HEK293 (cell line): ENCODE results near the gene KIF5A.

Experiments
- BCL6B ChIP-seq: fragments of 450-650 bp; formaldehyde crosslinking; IDR thresholded peaks from 2 replicates; pipeline ENCODE4 v1.5.1; 2017; ENCODE audit warnings: missing biosample characterization, missing genetic modification characterization
- GLI2 ChIP-seq: fragments of 450-650 bp; formaldehyde crosslinking; IDR thresholded peaks from 2 replicates; pipeline ENCODE4; 2017; ENCODE audit warnings: missing biosample characterization, missing genetic modification characterization, low read depth, borderline replicate concordance
- MZF1 ChIP-seq: fragments of 450-650 bp; formaldehyde crosslinking; IDR thresholded peaks from 2 replicates; pipeline ENCODE4 v1.5.1; 2017; ENCODE audit warnings: missing biosample characterization, missing genetic modification characterization, borderline replicate concordance
- OSR2 ChIP-seq: fragments of 450-650 bp; formaldehyde crosslinking; IDR thresholded peaks from 2 replicates; pipeline ENCODE4 v1.5.1; 2016; ENCODE audit warnings: missing biosample characterization, missing genetic modification characterization
- PRDM1 ChIP-seq: fragments of 450-650 bp; formaldehyde crosslinking; IDR thresholded peaks from 2 replicates; pipeline ENCODE4; 2016; ENCODE audit warnings: missing biosample characterization, missing genetic modification characterization
- PRDM10 ChIP-seq: fragments of 450-650 bp; formaldehyde crosslinking; IDR thresholded peaks from 2 replicates; pipeline ENCODE4 v1.5.1; 2016; ENCODE audit warnings: missing biosample characterization, missing genetic modification characterization
- REPIN1 ChIP-seq: fragments of 450-650 bp; formaldehyde crosslinking; IDR thresholded peaks from 2 replicates; pipeline ENCODE4 v1.5.1; 2017; ENCODE audit warnings: missing biosample characterization, missing genetic modification characterization, low read depth
- TSHZ1 ChIP-seq: fragments of 450-650 bp; formaldehyde crosslinking; IDR thresholded peaks from 2 replicates; pipeline ENCODE4 v1.5.1; 2016; ENCODE audit warnings: missing biosample characterization, missing genetic modification characterization, borderline replicate concordance
- WT1 ChIP-seq: fragments of 450-650 bp; formaldehyde crosslinking; IDR thresholded peaks from 2 replicates; pipeline ENCODE4 v1.5.1; 2016; ENCODE audit warnings: missing biosample characterization, missing genetic modification characterization
- ZBTB10 ChIP-seq: fragments of 450-650 bp; formaldehyde crosslinking; IDR thresholded peaks from 2 replicates; pipeline ENCODE4 v1.5.1; 2016; ENCODE audit warnings: missing biosample characterization, missing genetic modification characterization
- ZBTB48 ChIP-seq: fragments of 450-650 bp; formaldehyde crosslinking; IDR thresholded peaks from 2 replicates; pipeline ENCODE4 v1.5.1; 2016; ENCODE audit warnings: missing biosample characterization, missing genetic modification characterization
- ZBTB7A ChIP-seq: fragments of 450-650 bp; formaldehyde crosslinking; IDR thresholded peaks from 2 replicates; pipeline ENCODE4 v1.5.1; 2016; ENCODE audit warnings: low read depth, missing biosample characterization, missing genetic modification characterization
- ZNF121 ChIP-seq: fragments of 450-650 bp; formaldehyde crosslinking; IDR thresholded peaks from 2 replicates; pipeline ENCODE4 v1.5.1; 2016; ENCODE audit warnings: missing biosample characterization, missing genetic modification characterization
- ZNF169 ChIP-seq: fragments of 450-650 bp; formaldehyde crosslinking; IDR thresholded peaks from 2 replicates; pipeline ENCODE4 v1.5.1; 2016; ENCODE audit warnings: missing biosample characterization, missing genetic modification characterization
- ZNF2 ChIP-seq: fragments of 450-650 bp; formaldehyde crosslinking; IDR thresholded peaks from 2 replicates; pipeline ENCODE4 v1.5.1; 2016; ENCODE audit warnings: missing biosample characterization, missing genetic modification characterization
- ZNF26 ChIP-seq: fragments of 450-650 bp; formaldehyde crosslinking; IDR thresholded peaks from 2 replicates; pipeline ENCODE4 v1.5.1; 2016; ENCODE audit warnings: missing biosample characterization, missing genetic modification characterization
- ZNF341 ChIP-seq: fragments of 450-650 bp; formaldehyde crosslinking; IDR thresholded peaks from 2 replicates; pipeline ENCODE4; 2016; ENCODE audit warnings: low read depth, missing biosample characterization, missing genetic modification characterization
- ZNF350 ChIP-seq: fragments of 450-650 bp; formaldehyde crosslinking; IDR thresholded peaks from 2 replicates; pipeline ENCODE4 v1.5.0; 2017; ENCODE audit warnings: missing biosample characterization, mild to moderate bottlenecking, missing genetic modification characterization
- ZNF394 ChIP-seq: fragments of 450-650 bp; formaldehyde crosslinking; IDR thresholded peaks from 2 replicates; pipeline ENCODE4 v1.5.1; 2016; ENCODE audit warnings: missing biosample characterization, missing genetic modification characterization, mild to moderate bottlenecking, moderate library complexity, borderline replicate concordance
- ZNF426 ChIP-seq: fragments of 450-650 bp; formaldehyde crosslinking; IDR thresholded peaks from 2 replicates; pipeline ENCODE4 v1.5.1; 2017; ENCODE audit warnings: missing biosample characterization, missing genetic modification characterization, mild to moderate bottlenecking, inconsistent platforms, moderate library complexity
- ZNF548 ChIP-seq: fragments of 450-650 bp; formaldehyde crosslinking; IDR thresholded peaks from 2 replicates; pipeline ENCODE4 v1.5.1; 2016; ENCODE audit warnings: missing biosample characterization, missing genetic modification characterization
- ZNF610 ChIP-seq: fragments of 450-650 bp; formaldehyde crosslinking; IDR thresholded peaks from 2 replicates; pipeline ENCODE4 v1.5.1; 2016; ENCODE audit warnings: missing biosample characterization, missing genetic modification characterization, borderline replicate concordance
- ZNF624 ChIP-seq: fragments of 450-650 bp; formaldehyde crosslinking; IDR thresholded peaks from 2 replicates; pipeline ENCODE4 v1.5.1; 2017; ENCODE audit warnings: missing biosample characterization, missing genetic modification characterization
- ZNF664 ChIP-seq: fragments of 450-650 bp; formaldehyde crosslinking; IDR thresholded peaks from 2 replicates; pipeline ENCODE4 v1.5.1; 2016; ENCODE audit warnings: missing biosample characterization, missing genetic modification characterization
- ZNF785 ChIP-seq: fragments of 450-650 bp; formaldehyde crosslinking; IDR thresholded peaks from 2 replicates; pipeline ENCODE4 v1.5.1; 2016; ENCODE audit warnings: missing biosample characterization, missing genetic modification characterization
- ZSCAN16 ChIP-seq: fragments of 450-650 bp; formaldehyde crosslinking; IDR thresholded peaks from 2 replicates; pipeline ENCODE4 v1.5.1; 2016; ENCODE audit warnings: missing biosample characterization, missing genetic modification characterization

Gene KIF5A

GRCh38 chr12:57590864-57591781, 41.3 kb downstream of the KIF5A start, which contains the start of gene PIP4K2C (continued):
- TF ChIP-seq ZBTB10 (0 out of 2 replicates have a peak, but pooled peaks have one; percentile 47), TSHZ1 (tag by site-specific recombination) (no peak), ZNF548 (tag by site-specific recombination) (no peak), WT1 (tag by site-specific recombination) (no peak), BCL6B (no peak), REPIN1 (no peak), GLI2 (tag by site-specific recombination) (no peak), ZSCAN16 (no peak; the same call in 1 of the 2 replicates), ZBTB48 (tag by site-specific recombination) (no peak; the same call in 1 of the 2 replicates), ZNF610 (tag by site-specific recombination) (no peak; the same call in 1 of the 2 replicates), MZF1 (tag by site-specific recombination) (no peak), ZNF624 (tag by site-specific recombination) (no peak), ZNF169 (tag by site-specific recombination) (no peak), ZNF394 (no peak), ZBTB7A (peak; percentile 61; the same call in 1 of the 2 replicates), ZNF350 (no peak), ZNF2 (tag by site-specific recombination) (peak; percentile 73; the same call in 1 of the 2 replicates), ZNF426 (no peak), PRDM1 (tag by site-specific recombination) (no peak), ZNF26 (tag by site-specific recombination) (no peak), ZNF121 (tag by site-specific recombination) (no peak), ZNF341 (tag by site-specific recombination) (peak; percentile 48), ZNF785 (tag by site-specific recombination) (no peak), PRDM10 (tag by site-specific recombination) (no peak), ZNF664 (tag by site-specific recombination) (no peak), OSR2 (tag by site-specific recombination) (0 out of 2 replicates have a peak, but pooled peaks have one; percentile 11)
